ENCODE results near the gene RALGAPA1.

Gene RALGAPA1

DNA sequence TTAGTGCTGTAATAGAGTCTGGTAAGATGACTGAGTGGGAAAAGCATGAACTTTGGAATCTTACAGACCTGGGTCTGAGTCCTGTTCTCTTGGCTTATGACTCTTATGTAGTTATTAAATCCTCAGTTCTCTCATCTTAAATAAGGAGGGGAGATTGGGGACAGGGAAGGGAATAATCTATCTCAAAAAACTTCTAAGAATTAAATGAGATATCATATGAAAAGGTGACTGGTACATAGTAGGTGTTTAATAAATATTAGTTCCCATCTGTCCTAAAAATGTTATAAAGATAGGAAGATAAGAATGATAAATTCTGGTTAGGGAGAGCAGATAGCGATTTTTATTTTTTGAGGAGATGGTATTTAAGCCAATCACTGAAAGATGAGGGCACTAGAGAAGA is 156.1 kb downstream of the RALGAPA1 start:
- no peak overlapping the region for H3K4me2 ChIP-seq (ENCODE audit: low read length, poor library complexity, severe bottlenecking)
- no peak overlapping the region for H2BK12ac ChIP-seq (ENCODE audit: low read length in 2 of 2)
- H2BK15ac ChIP-seq (ENCODE audit: low read depth, poor library complexity, severe bottlenecking): no peak overlapping the region
- H2AFZ ChIP-seq (ENCODE audit: low read depth, low read length): no peak overlapping the region
- no peak overlapping the region for H2BK5ac ChIP-seq (ENCODE audit: low read depth, low read length, poor library complexity, severe bottlenecking)
- H4K91ac ChIP-seq (ENCODE audit: low read length): no peak overlapping the region
- H2AK5ac ChIP-seq (ENCODE audit: low read length, severe bottlenecking): no peak overlapping the region
- no peaks in the 10 kb centered on the region for H3K79me1 ChIP-seq (replicated peaks; ENCODE audit: low read length, poor library complexity, severe bottlenecking)
- no peaks in the 10 kb centered on the region for H3K4me1 ChIP-seq (ENCODE audit: control insufficient read depth, insufficient read depth, low read depth, low read length)
- no peak overlapping the region for H3K18ac ChIP-seq (ENCODE audit: low read depth in 1 of 2, low read length in 2 of 2)
- 93% methylated on average over 1 of the region's 1 CpG for WGBS
- no peak overlapping the region for H3K4ac ChIP-seq (ENCODE audit: low read depth in 1 of 2, low read length in 2 of 2)
- H4K8ac ChIP-seq (ENCODE audit: low read length): no peak overlapping the region
- H3K27ac ChIP-seq (ENCODE audit: low read length, poor library complexity, severe bottlenecking): no peak overlapping the region
- H3K27me3 ChIP-seq (ENCODE audit: control insufficient read depth in 1 of 2, insufficient read depth in 1 of 2, low read length in 2 of 2): no peaks in the 10 kb centered on the region
- no peak overlapping the region for H3K4me3 ChIP-seq (ENCODE audit: insufficient read depth in 1 of 2, low read depth in 1 of 2, low read length in 2 of 2)
- peaks cover 6 to 53% of the 10 kb centered on the region in 2 experiments for H3K36me3 ChIP-seq (ENCODE audit: control insufficient read depth in 1 of 2, insufficient read depth in 2 of 2, low read depth in 1 of 2, low read length in 2 of 2)
- no peak overlapping the region for H3K14ac ChIP-seq (ENCODE audit: low read length in 2 of 2)
- no peak for DNase-seq
- H3K9ac ChIP-seq (ENCODE audit: low read length): no peak overlapping the region
- H3K23ac ChIP-seq (ENCODE audit: low read length in 2 of 2): no peak overlapping the region
- H2BK120ac ChIP-seq (ENCODE audit: low read depth, low read length): no peak overlapping the region
- no peaks in the 10 kb centered on the region for H3K9me3 ChIP-seq (ENCODE audit: control insufficient read depth, low read length)

DNA sequence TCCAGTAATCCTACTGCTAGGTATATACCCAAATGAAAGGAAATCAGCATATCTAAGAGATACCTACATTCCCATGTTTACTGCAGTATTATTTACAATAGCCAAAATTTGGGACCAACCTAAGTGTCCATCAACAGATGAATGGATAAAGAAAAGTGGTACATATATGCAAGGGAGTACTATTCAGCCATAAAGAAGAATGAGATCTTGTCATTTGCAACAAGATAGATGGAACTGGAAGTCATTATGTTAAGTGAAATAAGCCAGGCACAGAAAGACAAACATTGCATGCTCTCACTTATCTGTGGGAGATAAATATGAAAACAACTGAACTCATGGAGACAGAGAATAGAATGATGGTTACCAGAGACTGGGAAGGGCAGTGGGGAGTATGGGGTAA is 165.6 kb downstream of the RALGAPA1 start:
- Histone ChIP-seq H3K27ac (ENCODE audit: low read length, poor library complexity, severe bottlenecking) (no peak overlapping the region), H3K4ac (ENCODE audit: low read depth in 1 of 2, low read length in 2 of 2) (no peak overlapping the region), H2AK5ac (ENCODE audit: low read length, severe bottlenecking) (no peak overlapping the region), H2AFZ (ENCODE audit: low read depth, low read length) (no peak overlapping the region), H2BK15ac (ENCODE audit: low read depth, poor library complexity, severe bottlenecking) (no peak overlapping the region), H4K8ac (ENCODE audit: low read length) (no peak overlapping the region), H3K4me3 (ENCODE audit: insufficient read depth in 1 of 2, low read depth in 1 of 2, low read length in 2 of 2) (no peak overlapping the region), H3K18ac (ENCODE audit: low read depth in 1 of 2, low read length in 2 of 2) (no peak overlapping the region), H3K4me1 (ENCODE audit: control insufficient read depth, insufficient read depth, low read depth, low read length) (no peaks in the 10 kb centered on the region), H3K23ac (ENCODE audit: low read length in 2 of 2) (no peak overlapping the region), H3K27me3 (ENCODE audit: control insufficient read depth in 1 of 2, insufficient read depth in 1 of 2, low read length in 2 of 2) (no peaks in the 10 kb centered on the region), H3K14ac (ENCODE audit: low read length in 2 of 2) (no peak overlapping the region), H2BK12ac (ENCODE audit: low read length in 2 of 2) (no peak overlapping the region), H4K91ac (ENCODE audit: low read length) (no peak overlapping the region), H2BK120ac (ENCODE audit: low read depth, low read length) (no peak overlapping the region), H3K36me3 (ENCODE audit: control insufficient read depth in 1 of 2, insufficient read depth in 2 of 2, low read depth in 1 of 2, low read length in 2 of 2) (peaks cover 13 to 71% of the 10 kb centered on the region in 2 experiments), H3K9me3 (ENCODE audit: control insufficient read depth, low read length) (peaks cover 30% of the 10 kb centered on the region), H3K9ac (ENCODE audit: low read length) (no peak overlapping the region), H3K79me1 (replicated peaks; ENCODE audit: low read length, poor library complexity, severe bottlenecking) (no peaks in the 10 kb centered on the region), H2BK5ac (ENCODE audit: low read depth, low read length, poor library complexity, severe bottlenecking) (no peak overlapping the region), H3K4me2 (ENCODE audit: low read length, poor library complexity, severe bottlenecking) (no peak overlapping the region)
- DNase-seq: no peak

DNA sequence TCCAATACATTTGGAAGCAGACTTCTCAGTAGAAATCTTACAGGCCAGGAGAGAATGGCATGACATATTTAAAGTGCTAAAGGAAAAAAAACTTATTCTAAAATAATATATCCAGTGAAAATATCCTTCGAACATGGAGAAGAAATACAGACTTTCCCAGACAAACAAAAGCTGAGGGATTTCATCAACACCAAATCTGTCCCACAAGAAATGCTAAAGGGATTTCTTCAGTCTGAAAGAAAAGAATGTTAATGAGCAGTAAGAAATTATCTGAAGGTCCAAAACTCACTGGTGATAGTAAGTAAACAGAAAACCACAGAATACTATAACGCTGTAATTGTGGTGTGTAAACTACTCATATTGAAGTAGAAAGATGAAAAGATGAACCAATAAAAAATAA is 171.2 kb downstream of the RALGAPA1 start:
- WGBS: no CpG with 5 or more reads among the region's 2 CpGs
- H4K8ac ChIP-seq (ENCODE audit: low read length): no peak overlapping the region
- H3K9me3 ChIP-seq (ENCODE audit: control insufficient read depth, low read length): peaks cover 22% of the 10 kb centered on the region
- no peak overlapping the region for H3K4me2 ChIP-seq (ENCODE audit: low read length, poor library complexity, severe bottlenecking)
- H3K27me3 ChIP-seq (ENCODE audit: control insufficient read depth in 1 of 2, insufficient read depth in 1 of 2, low read length in 2 of 2): no peaks in the 10 kb centered on the region
- H2AFZ ChIP-seq (ENCODE audit: low read depth, low read length): no peak overlapping the region
- no peak overlapping the region for H3K4me3 ChIP-seq (ENCODE audit: insufficient read depth in 1 of 2, low read depth in 1 of 2, low read length in 2 of 2)
- no peak overlapping the region for H2BK5ac ChIP-seq (ENCODE audit: low read depth, low read length, poor library complexity, severe bottlenecking)
- H2BK120ac ChIP-seq (ENCODE audit: low read depth, low read length): no peak overlapping the region
- H3K23ac ChIP-seq (ENCODE audit: low read length in 2 of 2): no peak overlapping the region
- no peak overlapping the region for H3K27ac ChIP-seq (ENCODE audit: low read length, poor library complexity, severe bottlenecking)
- no peak overlapping the region for H2AK5ac ChIP-seq (ENCODE audit: low read length, severe bottlenecking)
- H3K4me1 ChIP-seq (ENCODE audit: control insufficient read depth, insufficient read depth, low read depth, low read length): no peaks in the 10 kb centered on the region
- no peak overlapping the region for H3K9ac ChIP-seq (ENCODE audit: low read length)
- H3K79me1 ChIP-seq (replicated peaks; ENCODE audit: low read length, poor library complexity, severe bottlenecking): no peaks in the 10 kb centered on the region
- no peak overlapping the region for H4K91ac ChIP-seq (ENCODE audit: low read length)
- no peak overlapping the region for H2BK15ac ChIP-seq (ENCODE audit: low read depth, poor library complexity, severe bottlenecking)
- no peak overlapping the region for H3K18ac ChIP-seq (ENCODE audit: low read depth in 1 of 2, low read length in 2 of 2)
- no peak for DNase-seq
- H2BK12ac ChIP-seq (ENCODE audit: low read length in 2 of 2): no peak overlapping the region
- no peak overlapping the region for H3K14ac ChIP-seq (ENCODE audit: low read length in 2 of 2)
- no peak overlapping the region for H3K4ac ChIP-seq (ENCODE audit: low read depth in 1 of 2, low read length in 2 of 2)
- H3K36me3 ChIP-seq (ENCODE audit: control insufficient read depth in 1 of 2, insufficient read depth in 2 of 2, low read depth in 1 of 2, low read length in 2 of 2): peaks cover 3 to 76% of the 10 kb centered on the region in 2 experiments

DNA sequence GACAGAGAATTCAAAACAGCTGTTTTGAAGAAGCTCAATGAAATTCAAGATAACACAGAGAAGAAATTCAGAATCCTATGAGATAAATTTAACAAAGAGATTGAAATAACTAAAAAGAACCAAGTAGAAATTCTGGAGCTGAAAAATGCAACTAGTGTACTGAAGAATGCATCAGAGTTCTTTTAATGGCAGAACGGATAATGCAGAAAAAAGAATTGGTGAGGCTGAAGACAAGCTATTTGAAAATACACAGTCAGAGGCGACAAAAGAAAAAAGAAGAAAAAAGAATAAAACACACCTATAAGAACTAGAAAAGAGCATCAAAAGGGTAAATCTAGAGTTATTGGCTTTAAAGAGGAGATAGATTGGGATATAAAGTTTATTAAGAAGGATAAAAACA is 171.8 kb downstream of the RALGAPA1 start:
- no peak overlapping the region for H3K14ac ChIP-seq (ENCODE audit: low read length in 2 of 2)
- no peaks in the 10 kb centered on the region for H3K79me1 ChIP-seq (replicated peaks; ENCODE audit: low read length, poor library complexity, severe bottlenecking)
- H3K4me2 ChIP-seq (ENCODE audit: low read length, poor library complexity, severe bottlenecking): no peak overlapping the region
- no peak overlapping the region for H2BK120ac ChIP-seq (ENCODE audit: low read depth, low read length)
- no peak overlapping the region for H4K8ac ChIP-seq (ENCODE audit: low read length)
- no peak overlapping the region for H3K4me3 ChIP-seq (ENCODE audit: insufficient read depth in 1 of 2, low read depth in 1 of 2, low read length in 2 of 2)
- no peak overlapping the region for H3K4ac ChIP-seq (ENCODE audit: low read depth in 1 of 2, low read length in 2 of 2)
- H2BK15ac ChIP-seq (ENCODE audit: low read depth, poor library complexity, severe bottlenecking): no peak overlapping the region
- H3K18ac ChIP-seq (ENCODE audit: low read depth in 1 of 2, low read length in 2 of 2): no peak overlapping the region
- H2BK12ac ChIP-seq (ENCODE audit: low read length in 2 of 2): no peak overlapping the region
- 100% methylated on average over 1 of the region's 2 CpGs for WGBS
- H2BK5ac ChIP-seq (ENCODE audit: low read depth, low read length, poor library complexity, severe bottlenecking): no peak overlapping the region
- H3K27me3 ChIP-seq (ENCODE audit: control insufficient read depth in 1 of 2, insufficient read depth in 1 of 2, low read length in 2 of 2): no peaks in the 10 kb centered on the region
- no peak for DNase-seq
- no peak overlapping the region for H3K23ac ChIP-seq (ENCODE audit: low read length in 2 of 2)
- H4K91ac ChIP-seq (ENCODE audit: low read length): no peak overlapping the region
- H3K9ac ChIP-seq (ENCODE audit: low read length): no peak overlapping the region
- peaks cover 3 to 70% of the 10 kb centered on the region in 2 experiments for H3K36me3 ChIP-seq (ENCODE audit: control insufficient read depth in 1 of 2, insufficient read depth in 2 of 2, low read depth in 1 of 2, low read length in 2 of 2)
- no peak overlapping the region for H2AK5ac ChIP-seq (ENCODE audit: low read length, severe bottlenecking)
- peaks cover 16% of the 10 kb centered on the region for H3K9me3 ChIP-seq (ENCODE audit: control insufficient read depth, low read length)
- no peaks in the 10 kb centered on the region for H3K4me1 ChIP-seq (ENCODE audit: control insufficient read depth, insufficient read depth, low read depth, low read length)
- no peak overlapping the region for H2AFZ ChIP-seq (ENCODE audit: low read depth, low read length)
- H3K27ac ChIP-seq (ENCODE audit: low read length, poor library complexity, severe bottlenecking): no peak overlapping the region
